DOHH2 (cell line): ENCODE results near the gene RCAN2.

Experiments
- H3F3A ChIP-seq: fragments of 200-600 bp; sonication (generic), shearing (Covaris generic); 2 replicates; pipeline ENCODE4 v1.6.0; 2016; ENCODE audit warnings: antibody characterized with exemption, mild to moderate bottlenecking; ENCODE audit not compliant: control insufficient read depth, insufficient read depth
- H3K27ac ChIP-seq: fragments of 200-600 bp; sonication (generic); 2 replicates; pipeline ENCODE4 v1.5.1; 2014; ENCODE audit warnings: low read depth, mild to moderate bottlenecking, low read length, moderate library complexity
- H3K27me3 ChIP-seq: fragments of 200-600 bp; sonication (generic); 2 replicates; pipeline ENCODE4 v1.6.1; 2014; ENCODE audit warnings: mild to moderate bottlenecking, low read length, mixed read lengths; ENCODE audit not compliant: control insufficient read depth
- H3K36me3 ChIP-seq: fragments of 200-600 bp; sonication (generic); 2 replicates; pipeline ENCODE4 v1.6.1; 2014; ENCODE audit warnings: mild to moderate bottlenecking, low read length, moderate library complexity, mixed read lengths; ENCODE audit not compliant: control insufficient read depth
- H3K4me1 ChIP-seq: fragments of 200-600 bp; sonication (generic); 2 replicates; pipeline ENCODE4 v1.6.1; 2014; ENCODE audit warnings: mild to moderate bottlenecking, low read length, mixed read lengths; ENCODE audit not compliant: control insufficient read depth
- H3K4me2 ChIP-seq: fragments of 200-600 bp; sonication (generic); 2 replicates; pipeline ENCODE4 v1.6.0; 2014; ENCODE audit warnings: mild to moderate bottlenecking, low read length, moderate library complexity
- H3K4me3 ChIP-seq: fragments of 200-600 bp; sonication (generic); 2 replicates; pipeline ENCODE4 v1.5.1; 2014; ENCODE audit warnings: mild to moderate bottlenecking, low read length, mixed read lengths
- H3K79me2 ChIP-seq: fragments of 200-600 bp; sonication (generic); 2 replicates; pipeline ENCODE4 v1.6.1; 2014; ENCODE audit warnings: mild to moderate bottlenecking, low read length, mixed read lengths; ENCODE audit not compliant: control insufficient read depth
- H3K9me2 ChIP-seq: fragments of 200-600 bp; sonication (generic); replicated peaks from 2 replicates; pipeline ENCODE4 v1.6.1; 2014; ENCODE audit warnings: mild to moderate bottlenecking, low read length, mixed read lengths; ENCODE audit not compliant: control insufficient read depth
- H3K9me3 ChIP-seq: fragments of 200-600 bp; sonication (generic); 2 replicates; pipeline ENCODE4 v1.6.1; 2014; ENCODE audit warnings: antibody characterized with exemption, low read length, mixed read lengths; ENCODE audit not compliant: control insufficient read depth, insufficient read depth
- H4K20me1 ChIP-seq: fragments of 200-600 bp; sonication (generic); 2 replicates; pipeline ENCODE4 v1.6.0; 2014; ENCODE audit warnings: low read depth, mild to moderate bottlenecking, antibody characterized with exemption, low read length, moderate library complexity; ENCODE audit not compliant: control insufficient read depth, insufficient read depth
- CTCF ChIP-seq: fragments of 200-600 bp; sonication (generic); IDR thresholded peaks from one replicate; pipeline ENCODE4 v1.5.1; 2014; ENCODE audit warnings: antibody characterized with exemption, mild to moderate bottlenecking, low read depth, low read length; ENCODE audit not compliant: poor library complexity, severe bottlenecking
- EZH2phosphoT487 ChIP-seq: fragments of 200-600 bp; sonication (generic); IDR thresholded peaks from 2 replicates; pipeline ENCODE4 v1.6.1; 2017; ENCODE audit warnings: borderline replicate concordance, mild to moderate bottlenecking, antibody characterized with exemption, low read length, moderate library complexity, mixed read lengths

Gene RCAN2

GRCh38 chr6:46530896-46531295 lies 39.6 kb upstream of the RCAN2 start:
- Histone ChIP-seq H3K27ac (no peak overlapping the region), H3K9me2 (no peaks in the 10 kb centered on the region), H3K79me2 (no peaks in the 10 kb centered on the region), H3K4me3 (no peak overlapping the region), H3F3A (no peaks in the 10 kb centered on the region), H3K27me3 (no peaks in the 10 kb centered on the region), H3K9me3 (peaks cover 6% of the 10 kb centered on the region), H3K4me1 (no peaks in the 10 kb centered on the region), H4K20me1 (no peaks in the 10 kb centered on the region), H3K36me3 (no peaks in the 10 kb centered on the region), H3K4me2 (no peak overlapping the region)
- TF ChIP-seq EZH2phosphoT487 (no peak), CTCF (no peak)

GRCh38 chr6:46528961-46529750 lies 37.9 kb upstream of the RCAN2 start:
- no peaks in the 10 kb centered on the region for H3K36me3 ChIP-seq
- no peaks in the 10 kb centered on the region for H3K27me3 ChIP-seq
- no peak for TF ChIP-seq CTCF
- no peak overlapping the region for H3K4me3 ChIP-seq
- no peaks in the 10 kb centered on the region for H3F3A ChIP-seq
- H3K4me1 ChIP-seq, result no peaks in the 10 kb centered on the region
- H3K9me3 ChIP-seq, result no peaks in the 10 kb centered on the region
- H3K79me2 ChIP-seq, result no peaks in the 10 kb centered on the region
- no peak overlapping the region for H3K4me2 ChIP-seq
- no peak overlapping the region for H3K27ac ChIP-seq
- no peaks in the 10 kb centered on the region for H3K9me2 ChIP-seq
- H4K20me1 ChIP-seq, result no peaks in the 10 kb centered on the region

DNA sequence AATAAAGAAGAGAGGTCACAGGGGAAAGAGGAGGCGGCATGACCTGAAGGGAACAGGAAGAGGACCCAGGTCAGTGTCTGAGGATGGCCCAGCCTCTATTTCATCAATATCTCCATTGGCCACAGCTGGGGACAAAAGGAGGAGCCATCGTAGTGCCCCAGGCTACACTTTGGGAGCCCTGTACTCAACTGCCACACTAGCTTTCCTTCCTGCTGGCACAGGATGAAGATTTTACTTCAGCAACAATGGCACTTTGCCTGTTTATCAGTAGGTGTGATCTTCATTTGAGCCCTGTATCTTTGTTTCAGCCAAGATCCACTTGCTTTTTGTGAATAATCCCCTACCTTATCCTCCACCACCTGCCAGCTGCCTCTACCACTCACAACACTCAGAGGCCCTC lies 35.4 kb upstream of the RCAN2 start:
- no peak overlapping the region for H3K4me2 ChIP-seq
- no peak overlapping the region for H3K4me3 ChIP-seq
- H3K4me1 ChIP-seq, result no peaks in the 10 kb centered on the region
- H3F3A ChIP-seq, result no peaks in the 10 kb centered on the region
- no peak overlapping the region for H3K27ac ChIP-seq
- H3K27me3 ChIP-seq, result no peaks in the 10 kb centered on the region
- TF ChIP-seq EZH2phosphoT487 (no peak), CTCF (no peak)
- no peaks in the 10 kb centered on the region for H3K79me2 ChIP-seq
- H4K20me1 ChIP-seq, result no peaks in the 10 kb centered on the region
- no peaks in the 10 kb centered on the region for H3K9me2 ChIP-seq
- H3K36me3 ChIP-seq, result no peaks in the 10 kb centered on the region
- H3K9me3 ChIP-seq, result no peaks in the 10 kb centered on the region
